ENCODE data around the gene RLN1.

DNA sequence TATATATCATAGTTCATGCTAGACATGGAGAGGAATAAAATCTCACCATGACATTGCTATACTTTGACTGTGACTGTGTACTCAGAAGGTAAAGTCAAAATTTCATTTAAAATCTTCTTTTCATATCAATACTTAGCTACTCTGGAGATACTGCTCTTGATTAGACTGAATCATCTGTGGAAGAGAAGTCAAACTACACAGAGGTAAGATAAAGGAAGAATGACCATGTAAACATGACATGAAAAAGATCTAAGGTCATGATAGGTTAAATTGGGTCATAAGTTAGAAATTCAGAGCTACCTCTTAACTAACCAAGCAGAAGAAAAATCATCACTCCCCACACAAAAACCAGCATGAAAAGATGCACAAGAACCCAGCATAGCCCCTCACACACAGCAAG is 44.8 kb upstream of the RLN1 start:
- TF ChIP-seq, protein P1, sequence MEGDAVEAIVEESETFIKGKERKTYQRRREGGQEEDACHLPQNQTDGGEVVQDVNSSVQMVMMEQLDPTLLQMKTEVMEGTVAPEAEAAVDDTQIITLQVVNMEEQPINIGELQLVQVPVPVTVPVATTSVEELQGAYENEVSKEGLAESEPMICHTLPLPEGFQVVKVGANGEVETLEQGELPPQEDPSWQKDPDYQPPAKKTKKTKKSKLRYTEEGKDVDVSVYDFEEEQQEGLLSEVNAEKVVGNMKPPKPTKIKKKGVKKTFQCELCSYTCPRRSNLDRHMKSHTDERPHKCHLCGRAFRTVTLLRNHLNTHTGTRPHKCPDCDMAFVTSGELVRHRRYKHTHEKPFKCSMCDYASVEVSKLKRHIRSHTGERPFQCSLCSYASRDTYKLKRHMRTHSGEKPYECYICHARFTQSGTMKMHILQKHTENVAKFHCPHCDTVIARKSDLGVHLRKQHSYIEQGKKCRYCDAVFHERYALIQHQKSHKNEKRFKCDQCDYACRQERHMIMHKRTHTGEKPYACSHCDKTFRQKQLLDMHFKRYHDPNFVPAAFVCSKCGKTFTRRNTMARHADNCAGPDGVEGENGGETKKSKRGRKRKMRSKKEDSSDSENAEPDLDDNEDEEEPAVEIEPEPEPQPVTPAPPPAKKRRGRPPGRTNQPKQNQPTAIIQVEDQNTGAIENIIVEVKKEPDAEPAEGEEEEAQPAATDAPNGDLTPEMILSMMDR (IDR thresholded peaks at IDR 0.05; ENCODE audit: low read length) = no peak
- TF ChIP-seq EZH2 (optimal IDR thresholded peaks at IDR 0.05; ENCODE audit: low read depth, low read length) = no peak
- no peak for TF ChIP-seq EZH2phosphoT487 (IDR thresholded peaks at IDR 0.05; ENCODE audit: low read length)

Measured in MM.1S (cell line).